Breast epithelium (tissue), 4 donors: Measurements from ENCODE around the gene ADCY5. TPM values are rescaled to one million over a fixed set of nuclear protein-coding genes. Genes with fewer than 3 reads are reported as not detected.
A peak's percentile ranks its signal among the peaks of the same experiment; 100 is the strongest.

Experiments
- DNase-seq, 2 donors: peaks; one replicate each; pipeline ENCODE4 v3.0.0-alpha.2; 2019; ENCODE audit warnings: low spot score in 2 of 2
- H3K27ac ChIP-seq, 2 donors: fragments of 200-600 bp; sonication (generic) in 1 of 2; one replicate each; pipeline ENCODE4 v1.5.1; 2016 to 2019; ENCODE audit warnings: mild to moderate bottlenecking in 1 of 2
- H3K27me3 ChIP-seq, 2 donors: fragments of 200-600 bp; sonication (generic) in 1 of 2; one replicate each; pipeline versions ENCODE4 v1.5.1 to v1.6.0; 2017 to 2019; ENCODE audit warnings: control low read depth in 1 of 2, mild to moderate bottlenecking in 1 of 2
- H3K36me3 ChIP-seq: fragments of 200-600 bp; one replicate; pipeline ENCODE4 v1.5.1; 2019
- H3K4me1 ChIP-seq, 2 donors: fragments of 200-600 bp; sonication (generic); one replicate each; pipeline ENCODE4 v1.5.1; 2016 to 2019; ENCODE audit warnings: control low read depth in 1 of 2
- H3K4me3 ChIP-seq, 3 donors: fragments of 200-600 bp; sonication (generic); 1 replicate in 2 of 3; 2 replicates in 1 of 3; pipeline ENCODE4 v1.5.1; 2016 to 2019; ENCODE audit warnings: mild to moderate bottlenecking in 3 of 3, moderate library complexity in 2 of 3
- H3K9me3 ChIP-seq, 2 donors: fragments of 200-600 bp; sonication (generic) in 1 of 2; one replicate each; pipeline ENCODE4 v1.5.1; 2016 to 2019; ENCODE audit warnings: control low read depth in 1 of 2
- POLR2A ChIP-seq: fragments of 450-650 bp; IDR thresholded peaks from one replicate; pipeline ENCODE4 v1.6.1; 2016; ENCODE audit warnings: antibody characterized with exemption, mild to moderate bottlenecking, moderate library complexity
- POLR2AphosphoS5 ChIP-seq, 3 donors: sonication (generic); formaldehyde crosslinking; IDR thresholded peaks; one replicate each; pipeline ENCODE4 v1.6.1; 2017; ENCODE audit warnings: antibody characterized with exemption in 3 of 3
- intact Hi-C: fragments of 100-400 bp; cut with DNase I; formaldehyde crosslinking; loops from one replicate; pipeline ENCODE4 v1.15.1; 2023; ENCODE audit warnings: low total_unique reads
- total RNA-seq, 3 donors: library from RNA; depleted of rRNA; stranded (reverse); fragments of >200 nt; gene quantifications; one replicate each; pipeline ENCODE4 v1.1.0, GENCODE V29; 2016
- TF ChIP-seq, protein P1 (sequence below), 3 donors: fragments of 450-650 bp; IDR thresholded peaks; one replicate each; pipeline ENCODE4 v1.5.1; 2016 to 2017; ENCODE audit warnings: antibody characterized with exemption in 3 of 3, mild to moderate bottlenecking in 3 of 3, moderate library complexity in 3 of 3

The ADCY5 gene
- total RNA-seq, 3 donors from 2014 or later = 10.1 to 32.5 (median 11.5) TPM

DNA sequence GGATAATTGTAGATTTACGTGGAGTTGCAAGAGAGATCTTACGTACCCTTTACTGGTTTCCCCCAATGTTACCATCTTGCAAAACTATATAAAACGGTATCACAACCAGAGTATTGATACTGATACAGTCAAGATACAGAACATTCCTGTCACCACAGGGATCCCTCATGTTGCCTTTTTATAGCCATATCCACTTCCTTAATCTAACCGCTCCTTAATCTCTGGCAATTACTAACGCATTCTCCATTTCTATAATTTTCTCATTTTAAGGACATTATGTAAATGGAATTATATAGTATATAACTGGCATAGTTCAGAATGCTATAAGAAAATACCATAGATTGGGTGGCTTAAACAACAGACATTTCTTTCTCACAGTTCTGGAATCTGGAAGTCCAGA lies 186.0 kb downstream of the ADCY5 start:
- intact Hi-C loops = no loop called here
- Histone ChIP-seq H3K9me3 (no peaks in the 10 kb centered on the region), H3K27me3 (no peaks in the 10 kb centered on the region), H3K36me3 (no peaks in the 10 kb centered on the region), H3K4me1 (no peaks in the 10 kb centered on the region), H3K27ac (no peak overlapping the region), H3K4me3 (no peak overlapping the region)
- TF ChIP-seq, protein P1, sequence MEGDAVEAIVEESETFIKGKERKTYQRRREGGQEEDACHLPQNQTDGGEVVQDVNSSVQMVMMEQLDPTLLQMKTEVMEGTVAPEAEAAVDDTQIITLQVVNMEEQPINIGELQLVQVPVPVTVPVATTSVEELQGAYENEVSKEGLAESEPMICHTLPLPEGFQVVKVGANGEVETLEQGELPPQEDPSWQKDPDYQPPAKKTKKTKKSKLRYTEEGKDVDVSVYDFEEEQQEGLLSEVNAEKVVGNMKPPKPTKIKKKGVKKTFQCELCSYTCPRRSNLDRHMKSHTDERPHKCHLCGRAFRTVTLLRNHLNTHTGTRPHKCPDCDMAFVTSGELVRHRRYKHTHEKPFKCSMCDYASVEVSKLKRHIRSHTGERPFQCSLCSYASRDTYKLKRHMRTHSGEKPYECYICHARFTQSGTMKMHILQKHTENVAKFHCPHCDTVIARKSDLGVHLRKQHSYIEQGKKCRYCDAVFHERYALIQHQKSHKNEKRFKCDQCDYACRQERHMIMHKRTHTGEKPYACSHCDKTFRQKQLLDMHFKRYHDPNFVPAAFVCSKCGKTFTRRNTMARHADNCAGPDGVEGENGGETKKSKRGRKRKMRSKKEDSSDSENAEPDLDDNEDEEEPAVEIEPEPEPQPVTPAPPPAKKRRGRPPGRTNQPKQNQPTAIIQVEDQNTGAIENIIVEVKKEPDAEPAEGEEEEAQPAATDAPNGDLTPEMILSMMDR (IDR thresholded peaks at IDR 0.05) = no peak
- TF ChIP-seq POLR2AphosphoS5 (IDR thresholded peaks at IDR 0.05) (no peak), POLR2A (no peak)
- no peak for DNase-seq

DNA sequence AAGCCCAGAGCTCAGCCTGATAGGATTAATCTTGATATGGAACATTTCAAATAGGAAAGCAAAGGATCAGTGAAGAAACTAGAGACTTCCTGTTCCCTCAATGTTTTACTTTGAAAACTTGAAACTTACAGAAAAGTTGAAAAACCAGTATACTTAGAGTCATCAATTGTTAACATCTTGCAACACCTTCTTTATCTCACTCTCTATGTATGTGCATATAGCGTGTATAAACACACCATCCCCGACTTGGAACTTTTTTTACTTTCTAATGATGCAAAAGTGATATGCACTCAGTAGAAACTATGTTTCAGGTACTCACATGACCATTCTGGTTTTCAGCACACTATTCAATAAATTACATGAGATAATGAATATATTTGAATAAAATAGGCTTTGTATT lies 186.7 kb downstream of the ADCY5 start:
- Histone ChIP-seq H3K9me3 (no peaks in the 10 kb centered on the region), H3K4me3 (no peak overlapping the region), H3K4me1 (no peaks in the 10 kb centered on the region), H3K27me3 (no peaks in the 10 kb centered on the region), H3K27ac (no peak overlapping the region), H3K36me3 (no peaks in the 10 kb centered on the region)
- TF ChIP-seq POLR2A (no peak), POLR2AphosphoS5 (IDR thresholded peaks at IDR 0.05) (no peak)
- TF ChIP-seq, protein P1 (IDR thresholded peaks at IDR 0.05) = no peak
- DNase-seq = no peak
- intact Hi-C loops = no loop called here

DNA sequence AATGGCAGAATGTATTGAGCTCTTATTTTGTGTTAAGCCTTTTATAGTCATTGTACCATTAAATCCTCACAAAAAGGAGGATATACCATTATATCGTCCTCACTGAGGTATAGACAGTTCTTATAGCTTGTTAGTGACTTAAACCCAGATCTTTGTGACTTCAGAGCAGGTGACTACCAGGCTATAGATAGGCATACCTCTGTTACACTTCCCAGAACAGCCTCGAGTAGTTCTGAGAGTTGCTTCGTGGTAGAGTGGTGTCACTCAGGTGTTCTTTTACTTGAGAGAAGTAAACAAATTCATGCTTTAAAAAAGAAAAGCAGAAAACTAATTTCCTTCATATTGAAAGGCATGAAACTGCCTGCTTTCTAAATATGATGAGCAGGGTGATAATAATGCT lies 187.2 kb downstream of the ADCY5 start:
- TF ChIP-seq, protein P1 (IDR thresholded peaks at IDR 0.05) = no peak
- no peak for TF ChIP-seq POLR2A
- TF ChIP-seq POLR2AphosphoS5 (IDR thresholded peaks at IDR 0.05) = no peak
- Histone ChIP-seq H3K27me3 (no peaks in the 10 kb centered on the region), H3K9me3 (no peaks in the 10 kb centered on the region), H3K36me3 (no peaks in the 10 kb centered on the region), H3K4me3 (no peak overlapping the region), H3K27ac (no peak overlapping the region), H3K4me1 (no peaks in the 10 kb centered on the region)
- intact Hi-C loops = no loop called here
- DNase-seq = no peak

- Histone ChIP-seq H3K36me3 (no peaks in the 10 kb centered on the region), H3K4me1 (no peaks in the 10 kb centered on the region), H3K27ac (no peak overlapping the region), H3K27me3 (no peaks in the 10 kb centered on the region), H3K9me3 (no peaks in the 10 kb centered on the region), H3K4me3 (no peak overlapping the region)
- no peak for TF ChIP-seq POLR2AphosphoS5 (IDR thresholded peaks at IDR 0.05)
- TF ChIP-seq, protein P1 (IDR thresholded peaks at IDR 0.05) = peak in 2 of 3 donors; percentile 42 to 69
- no peak for DNase-seq
- intact Hi-C loops = no loop called here
Measured at GRCh38 chr3:123258811-123259420, 190.0 kb downstream of the ADCY5 start.

- Histone ChIP-seq H3K4me3 (no peak overlapping the region), H3K9me3 (no peaks in the 10 kb centered on the region), H3K4me1 (no peaks in the 10 kb centered on the region), H3K27ac (no peak overlapping the region), H3K36me3 (no peaks in the 10 kb centered on the region), H3K27me3 (no peaks in the 10 kb centered on the region)
- TF ChIP-seq POLR2A (no peak), POLR2AphosphoS5 (IDR thresholded peaks at IDR 0.05) (no peak)
- TF ChIP-seq, protein P1 (IDR thresholded peaks at IDR 0.05) = no peak
- DNase-seq = no peak
- intact Hi-C loops = no loop called here
Measured at GRCh38 chr3:123258359-123258758, 190.5 kb downstream of the ADCY5 start.
